Measurements from ENCODE around the gene RAB44. TPM values are rescaled to one million over a fixed set of nuclear protein-coding genes. Genes with fewer than 3 reads are reported as not detected.

RAB44 gene
- total and polyA plus RNA-seq, 9 of the 15 experiments (the other 6 are each of a cell fraction or from before 2014, with no cell fraction given): not detected

- TF ChIP-seq HMG20B (CRISPR knock-in tag; IDR thresholded peaks at IDR 0.05) (no peak), ATF1 (CRISPR knock-in tag; IDR thresholded peaks at IDR 0.05) (no peak), ATF1 (tag; IDR thresholded peaks at IDR 0.05) (peak; percentile 42; the same call in 1 of the 2 replicates), ZFPM2 (CRISPR knock-in tag; IDR thresholded peaks at IDR 0.05) (no peak), YY1 (IDR thresholded peaks at IDR 0.05; ENCODE audit: borderline replicate concordance in 1 of 3, control insufficient read depth in 1 of 3, extremely low read depth in 1 of 3, insufficient read depth in 3 of 3, insufficient read length in 1 of 3, insufficient replicate concordance in 2 of 3, low read depth in 1 of 3, low read length in 2 of 3) (peak in 2 of 3 experiments; percentile 34 to 63), CCNT2 (IDR thresholded peaks at IDR 0.05; ENCODE audit: borderline replicate concordance, extremely low read depth, insufficient read length, low read depth, low read length) (peak; percentile 88), ZNF444 (CRISPR knock-in tag; IDR thresholded peaks at IDR 0.05) (no peak), ZBTB12 (CRISPR knock-in tag; IDR thresholded peaks at IDR 0.05) (0 out of 2 replicates have a peak, but pooled peaks have one; percentile 14), MCM2 (IDR thresholded peaks at IDR 0.05; ENCODE audit: low read depth) (no peak), SUPT5H (IDR thresholded peaks at IDR 0.05) (peak; percentile 55), THRB (CRISPR knock-in tag; conservative IDR thresholded peaks at IDR 0.05) (no peak), ZNF311 (CRISPR knock-in tag; IDR thresholded peaks at IDR 0.05) (no peak), ZNF277 (CRISPR knock-in tag; IDR thresholded peaks at IDR 0.05; ENCODE audit: borderline replicate concordance) (no peak), MTA3 (IDR thresholded peaks at IDR 0.05; ENCODE audit: borderline replicate concordance) (peak; percentile 77; the same call in 1 of the 2 replicates)
- TF ChIP-seq, protein P1, sequence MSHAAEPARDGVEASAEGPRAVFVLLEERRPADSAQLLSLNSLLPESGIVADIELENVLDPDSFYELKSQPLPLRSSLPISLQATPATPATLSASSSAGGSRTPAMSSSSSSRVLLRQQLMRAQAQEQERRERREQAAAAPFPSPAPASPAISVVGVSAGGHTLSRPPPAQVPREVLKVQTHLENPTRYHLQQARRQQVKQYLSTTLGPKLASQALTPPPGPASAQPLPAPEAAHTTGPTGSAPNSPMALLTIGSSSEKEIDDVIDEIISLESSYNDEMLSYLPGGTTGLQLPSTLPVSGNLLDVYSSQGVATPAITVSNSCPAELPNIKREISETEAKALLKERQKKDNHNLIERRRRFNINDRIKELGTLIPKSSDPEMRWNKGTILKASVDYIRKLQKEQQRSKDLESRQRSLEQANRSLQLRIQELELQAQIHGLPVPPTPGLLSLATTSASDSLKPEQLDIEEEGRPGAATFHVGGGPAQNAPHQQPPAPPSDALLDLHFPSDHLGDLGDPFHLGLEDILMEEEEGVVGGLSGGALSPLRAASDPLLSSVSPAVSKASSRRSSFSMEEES (CRISPR knock-in tag; IDR thresholded peaks at IDR 0.05): no peak
- TF ChIP-seq, protein P2, sequence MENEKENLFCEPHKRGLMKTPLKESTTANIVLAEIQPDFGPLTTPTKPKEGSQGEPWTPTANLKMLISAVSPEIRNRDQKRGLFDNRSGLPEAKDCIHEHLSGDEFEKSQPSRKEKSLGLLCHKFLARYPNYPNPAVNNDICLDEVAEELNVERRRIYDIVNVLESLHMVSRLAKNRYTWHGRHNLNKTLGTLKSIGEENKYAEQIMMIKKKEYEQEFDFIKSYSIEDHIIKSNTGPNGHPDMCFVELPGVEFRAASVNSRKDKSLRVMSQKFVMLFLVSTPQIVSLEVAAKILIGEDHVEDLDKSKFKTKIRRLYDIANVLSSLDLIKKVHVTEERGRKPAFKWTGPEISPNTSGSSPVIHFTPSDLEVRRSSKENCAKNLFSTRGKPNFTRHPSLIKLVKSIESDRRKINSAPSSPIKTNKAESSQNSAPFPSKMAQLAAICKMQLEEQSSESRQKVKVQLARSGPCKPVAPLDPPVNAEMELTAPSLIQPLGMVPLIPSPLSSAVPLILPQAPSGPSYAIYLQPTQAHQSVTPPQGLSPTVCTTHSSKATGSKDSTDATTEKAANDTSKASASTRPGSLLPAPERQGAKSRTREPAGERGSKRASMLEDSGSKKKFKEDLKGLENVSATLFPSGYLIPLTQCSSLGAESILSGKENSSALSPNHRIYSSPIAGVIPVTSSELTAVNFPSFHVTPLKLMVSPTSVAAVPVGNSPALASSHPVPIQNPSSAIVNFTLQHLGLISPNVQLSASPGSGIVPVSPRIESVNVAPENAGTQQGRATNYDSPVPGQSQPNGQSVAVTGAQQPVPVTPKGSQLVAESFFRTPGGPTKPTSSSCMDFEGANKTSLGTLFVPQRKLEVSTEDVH (IDR thresholded peaks at IDR 0.05; ENCODE audit: low read depth, partially characterized antibody): no peak
- TF ChIP-seq, protein P3, sequence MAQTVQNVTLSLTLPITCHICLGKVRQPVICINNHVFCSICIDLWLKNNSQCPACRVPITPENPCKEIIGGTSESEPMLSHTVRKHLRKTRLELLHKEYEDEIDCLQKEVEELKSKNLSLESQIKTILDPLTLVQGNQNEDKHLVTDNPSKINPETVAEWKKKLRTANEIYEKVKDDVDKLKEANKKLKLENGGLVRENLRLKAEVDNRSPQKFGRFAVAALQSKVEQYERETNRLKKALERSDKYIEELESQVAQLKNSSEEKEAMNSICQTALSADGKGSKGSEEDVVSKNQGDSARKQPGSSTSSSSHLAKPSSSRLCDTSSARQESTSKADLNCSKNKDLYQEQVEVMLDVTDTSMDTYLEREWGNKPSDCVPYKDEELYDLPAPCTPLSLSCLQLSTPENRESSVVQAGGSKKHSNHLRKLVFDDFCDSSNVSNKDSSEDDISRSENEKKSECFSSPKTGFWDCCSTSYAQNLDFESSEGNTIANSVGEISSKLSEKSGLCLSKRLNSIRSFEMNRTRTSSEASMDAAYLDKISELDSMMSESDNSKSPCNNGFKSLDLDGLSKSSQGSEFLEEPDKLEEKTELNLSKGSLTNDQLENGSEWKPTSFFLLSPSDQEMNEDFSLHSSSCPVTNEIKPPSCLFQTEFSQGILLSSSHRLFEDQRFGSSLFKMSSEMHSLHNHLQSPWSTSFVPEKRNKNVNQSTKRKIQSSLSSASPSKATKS (CRISPR knock-in tag; IDR thresholded peaks at IDR 0.05): no peak
These were observed 19.1 kb upstream of the RAB44 start, which contains the start of gene CDKN1A (continued) for GRCh38 chr6:36678488-36679042.

Measured in K562 (cell line).